ENCODE results near the gene CBX2.

Gene CBX2

DNA sequence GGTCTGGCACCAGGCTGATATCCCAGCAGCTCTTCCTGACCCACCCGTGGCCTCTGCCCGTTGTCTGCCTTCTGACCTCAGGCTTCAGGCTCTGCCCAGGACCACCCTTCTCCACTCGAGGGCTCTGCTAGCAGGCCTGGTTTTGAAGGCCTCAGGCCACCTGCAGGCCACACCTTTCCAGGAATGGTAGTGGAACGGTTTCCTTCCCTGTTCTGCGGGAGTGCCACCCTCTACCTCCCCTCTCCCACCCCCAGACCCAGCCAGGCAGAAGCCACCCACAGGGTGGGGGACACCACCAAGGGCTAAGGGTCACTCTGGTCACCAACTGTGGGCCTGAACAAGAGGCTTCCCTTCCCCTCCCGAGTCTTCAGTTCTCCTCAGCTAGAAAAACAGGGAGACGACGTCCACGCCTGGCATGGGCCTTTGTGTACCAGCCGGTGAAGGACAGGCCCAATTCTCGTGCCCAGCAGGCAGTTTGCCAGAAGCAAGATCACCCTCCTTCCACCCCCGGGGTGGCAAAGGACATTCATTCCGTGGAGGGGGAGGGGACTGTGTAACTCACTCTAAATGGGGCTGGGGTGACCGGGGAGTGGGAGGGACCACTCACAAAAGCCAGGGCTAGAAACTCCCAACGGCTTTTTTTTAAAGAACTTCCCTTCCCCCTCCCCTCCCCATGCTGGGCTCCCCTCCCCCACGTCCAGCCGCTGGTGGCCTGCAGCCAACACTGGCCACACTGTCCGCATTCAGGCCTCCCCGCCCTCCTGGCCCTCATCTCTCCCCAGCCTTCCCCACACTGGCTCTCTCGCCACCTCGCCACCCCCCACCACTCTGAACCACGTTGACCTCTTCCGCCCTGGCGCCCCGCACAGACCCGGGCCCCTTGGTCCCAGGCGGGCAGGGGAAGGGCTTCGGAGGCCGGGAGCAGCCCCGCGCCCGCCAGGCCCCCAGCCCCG lies 53.6 kb downstream of the CBX2 start:
- H3K9ac ChIP-seq (ENCODE audit: low read depth in 1 of 2, low read length in 2 of 2) = peak overlapping the region in 1 of 2 donors; percentile 6
- peaks cover 25 to 33% of the 10 kb centered on the region in 2 donors for H3K4me1 ChIP-seq (ENCODE audit: control insufficient read depth in 2 of 2, insufficient read depth in 2 of 2, low read length in 2 of 2)
- H3K27me3 ChIP-seq (ENCODE audit: control insufficient read depth in 2 of 2, insufficient read depth in 2 of 2, low read length in 2 of 2) = no peaks in the 10 kb centered on the region
- peaks cover 3 to 9% of the 10 kb centered on the region in 2 donors for H3K36me3 ChIP-seq (ENCODE audit: control insufficient read depth in 2 of 2, insufficient read depth in 2 of 2, low read length in 2 of 2)
- peak overlapping the region; percentile 8 to 38 for H3K27ac ChIP-seq (ENCODE audit: low read depth in 2 of 2, low read length in 2 of 2)
- H3K4me3 ChIP-seq (ENCODE audit: low read length in 2 of 2) = peak overlapping the region in 1 of 2 donors; percentile 33
- H3K9me3 ChIP-seq (ENCODE audit: control insufficient read depth in 2 of 2, low read length in 2 of 2) = no peaks in the 10 kb centered on the region

DNA sequence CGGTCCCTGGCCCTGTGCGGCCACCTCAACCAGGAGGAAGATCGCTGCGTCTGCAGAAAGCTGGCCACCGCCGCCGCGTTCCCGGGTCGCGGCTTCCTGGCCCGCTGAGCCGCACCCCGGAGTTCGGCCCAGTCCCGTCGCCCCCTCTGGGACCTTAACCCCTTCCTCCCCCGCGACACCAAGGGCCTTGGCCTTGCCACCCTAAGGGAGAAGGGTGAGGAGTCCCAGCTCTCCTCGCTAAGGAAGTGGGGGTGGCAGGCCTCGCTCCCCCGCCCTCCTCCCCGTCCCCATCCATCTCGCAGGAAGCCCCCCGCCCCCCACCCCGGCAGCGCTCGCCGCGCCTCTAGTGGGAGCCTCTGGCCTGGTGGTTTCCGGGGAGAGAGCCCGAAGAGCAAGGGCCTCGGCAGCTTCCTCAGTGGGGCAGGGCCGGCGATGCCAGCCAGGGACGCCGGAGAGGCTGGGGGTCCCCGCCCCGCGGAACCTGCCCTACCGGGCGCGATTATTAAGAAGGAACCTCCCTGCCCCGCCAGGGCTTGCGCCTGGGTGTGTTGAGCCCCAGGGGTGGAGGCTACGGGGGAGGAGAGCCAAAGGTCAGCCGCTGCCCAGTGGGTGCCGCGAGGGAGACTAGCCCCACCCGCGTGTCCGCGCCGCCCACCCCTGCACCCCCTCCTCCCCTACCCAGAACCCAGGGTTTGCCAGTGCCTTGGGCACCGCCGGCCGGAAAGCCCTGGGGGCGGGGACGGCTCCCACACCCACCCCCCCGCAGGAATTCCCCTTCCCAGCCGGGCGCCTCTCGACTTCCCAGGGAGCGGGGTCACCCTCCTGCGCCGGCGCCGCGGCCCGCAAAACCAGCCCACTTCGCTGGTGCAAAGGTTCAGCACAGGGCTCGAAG lies 54.5 kb downstream of the CBX2 start:
- Histone ChIP-seq H3K36me3 (ENCODE audit: control insufficient read depth in 2 of 2, insufficient read depth in 2 of 2, low read length in 2 of 2) (peaks cover 3 to 9% of the 10 kb centered on the region in 2 donors), H3K27ac (ENCODE audit: low read depth in 2 of 2, low read length in 2 of 2) (peak overlapping the region; percentile 8 to 38), H3K4me1 (ENCODE audit: control insufficient read depth in 2 of 2, insufficient read depth in 2 of 2, low read length in 2 of 2) (peaks cover 34 to 43% of the 10 kb centered on the region in 2 donors), H3K9ac (ENCODE audit: low read depth in 1 of 2, low read length in 2 of 2) (peak overlapping the region in 1 of 2 donors; percentile 47), H3K27me3 (ENCODE audit: control insufficient read depth in 2 of 2, insufficient read depth in 2 of 2, low read length in 2 of 2) (no peaks in the 10 kb centered on the region), H3K9me3 (ENCODE audit: control insufficient read depth in 2 of 2, low read length in 2 of 2) (no peaks in the 10 kb centered on the region), H3K4me3 (ENCODE audit: low read length in 2 of 2) (peak overlapping the region in 1 of 2 donors; percentile 33)

DNA sequence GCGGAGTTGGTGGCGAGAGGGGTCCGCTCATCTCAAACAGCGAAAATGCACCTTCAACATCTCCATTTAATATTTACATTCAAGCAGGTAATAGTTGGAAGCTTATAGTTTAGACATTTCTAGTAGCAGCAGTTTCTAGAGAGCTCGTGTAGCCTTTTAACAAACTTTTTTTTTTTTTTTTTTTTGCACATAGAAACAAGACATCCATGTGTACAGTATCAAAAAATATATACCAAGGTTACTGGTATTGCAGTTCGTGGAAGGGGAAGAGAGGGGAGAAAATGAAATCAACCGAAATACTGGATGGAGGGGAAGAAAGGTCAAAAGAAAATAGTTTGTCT lies 55.1 kb downstream of the CBX2 start:
- Histone ChIP-seq H3K27me3 (ENCODE audit: control insufficient read depth in 2 of 2, insufficient read depth in 2 of 2, low read length in 2 of 2) (no peaks in the 10 kb centered on the region), H3K4me3 (ENCODE audit: low read length in 2 of 2) (no peak overlapping the region), H3K9me3 (ENCODE audit: control insufficient read depth in 2 of 2, low read length in 2 of 2) (no peaks in the 10 kb centered on the region), H3K9ac (ENCODE audit: low read depth in 1 of 2, low read length in 2 of 2) (no peak overlapping the region), H3K36me3 (ENCODE audit: control insufficient read depth in 2 of 2, insufficient read depth in 2 of 2, low read length in 2 of 2) (peaks cover 3 to 9% of the 10 kb centered on the region in 2 donors), H3K4me1 (ENCODE audit: control insufficient read depth in 2 of 2, insufficient read depth in 2 of 2, low read length in 2 of 2) (peaks cover 39 to 49% of the 10 kb centered on the region in 2 donors), H3K27ac (ENCODE audit: low read depth in 2 of 2, low read length in 2 of 2) (no peak overlapping the region)

DNA sequence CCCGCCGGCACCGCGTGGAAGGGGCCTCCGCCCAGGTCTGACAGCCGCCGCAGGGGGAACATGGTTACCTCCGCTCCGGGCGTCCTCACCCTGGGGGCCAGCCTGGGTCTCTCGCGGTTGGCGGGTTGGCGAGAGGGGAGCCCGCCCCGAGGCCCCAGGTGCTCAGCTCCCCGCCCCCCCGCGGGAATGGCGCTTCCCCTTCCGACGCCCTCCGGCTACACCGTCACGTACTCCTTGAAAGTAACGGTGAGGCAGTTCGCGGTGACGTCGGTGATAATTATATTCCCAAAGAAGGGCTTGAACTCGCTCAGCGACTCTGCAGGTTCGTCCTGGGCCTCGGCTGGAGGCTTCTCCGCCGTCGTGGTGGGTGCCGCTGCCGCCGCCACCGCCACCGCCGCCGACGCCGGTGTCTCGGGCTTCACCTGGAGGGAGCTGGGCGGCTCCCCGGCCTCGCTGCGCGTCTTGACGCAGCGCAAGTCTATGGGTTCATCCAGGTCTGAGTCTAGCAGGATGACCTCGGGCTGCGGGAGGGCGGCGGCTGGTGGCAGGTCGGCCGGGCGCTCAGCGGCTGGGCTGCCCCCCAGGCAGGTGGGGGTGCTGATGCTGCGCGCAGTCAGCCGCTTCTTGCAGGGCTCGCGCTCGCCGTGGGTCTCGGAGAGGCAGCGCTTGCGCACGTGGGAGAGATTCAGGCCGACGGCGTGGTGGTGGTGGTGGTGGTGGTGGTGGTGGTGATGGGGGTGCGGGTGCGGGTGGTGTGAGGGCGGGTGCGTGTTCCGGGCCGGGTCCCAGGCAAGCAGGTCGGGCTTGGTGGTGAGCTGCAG lies 56.0 kb downstream of the CBX2 start:
- no peak overlapping the region for H3K4me3 ChIP-seq (ENCODE audit: low read length in 2 of 2)
- H3K9ac ChIP-seq (ENCODE audit: low read depth in 1 of 2, low read length in 2 of 2) = no peak overlapping the region
- H3K36me3 ChIP-seq (ENCODE audit: control insufficient read depth in 2 of 2, insufficient read depth in 2 of 2, low read length in 2 of 2) = peaks cover 3 to 9% of the 10 kb centered on the region in 2 donors
- peaks cover 35 to 46% of the 10 kb centered on the region in 2 donors for H3K4me1 ChIP-seq (ENCODE audit: control insufficient read depth in 2 of 2, insufficient read depth in 2 of 2, low read length in 2 of 2)
- H3K9me3 ChIP-seq (ENCODE audit: control insufficient read depth in 2 of 2, low read length in 2 of 2) = no peaks in the 10 kb centered on the region
- H3K27me3 ChIP-seq (ENCODE audit: control insufficient read depth in 2 of 2, insufficient read depth in 2 of 2, low read length in 2 of 2) = no peaks in the 10 kb centered on the region
- H3K27ac ChIP-seq (ENCODE audit: low read depth in 2 of 2, low read length in 2 of 2) = no peak overlapping the region

DNA sequence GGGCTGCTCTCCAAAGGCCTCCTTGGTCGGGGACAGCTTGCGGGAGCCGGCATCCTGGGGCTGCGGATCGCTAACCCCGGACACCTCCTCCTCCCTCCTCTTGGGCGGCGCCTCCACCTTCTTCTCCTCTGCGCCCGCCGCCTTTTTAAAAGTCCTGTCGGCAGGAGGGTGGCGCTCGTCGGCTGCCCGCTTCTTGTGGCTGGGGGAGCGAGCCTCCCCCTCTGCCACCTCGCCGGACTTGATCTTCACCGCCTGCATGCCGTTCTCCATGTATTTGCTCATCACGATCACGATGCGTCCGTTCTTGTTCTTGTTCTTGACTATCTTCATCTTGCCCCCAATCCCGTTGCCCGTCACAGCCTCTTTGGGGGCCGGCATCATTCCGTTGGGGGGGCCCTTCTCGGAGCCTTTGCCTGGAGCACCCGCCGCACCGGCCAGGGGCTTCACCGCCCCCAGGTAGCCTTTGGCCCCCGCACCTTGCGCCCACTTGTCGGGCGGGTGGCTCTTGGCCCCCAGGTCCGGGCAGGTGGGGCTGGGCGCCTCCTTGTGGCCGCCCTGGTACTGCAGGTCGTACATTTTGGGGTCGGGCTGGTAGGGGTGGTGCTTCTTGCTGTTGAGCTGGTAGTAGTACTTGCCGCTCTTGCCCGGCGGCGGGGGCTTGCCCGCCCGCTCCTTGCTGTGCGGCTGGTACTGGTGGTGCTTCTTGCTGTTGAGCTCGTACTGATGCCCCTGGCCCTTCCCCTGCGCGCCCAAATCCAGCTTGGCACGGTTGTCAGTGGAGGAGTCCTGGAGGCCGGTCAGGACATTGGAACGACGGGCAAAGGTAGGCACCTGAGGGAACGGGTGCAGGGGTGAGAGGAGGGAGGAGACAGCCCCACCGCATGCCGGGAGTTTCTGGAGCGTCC lies 56.9 kb downstream of the CBX2 start:
- Histone ChIP-seq H3K4me1 (ENCODE audit: control insufficient read depth in 2 of 2, insufficient read depth in 2 of 2, low read length in 2 of 2) (peaks cover 34 to 37% of the 10 kb centered on the region in 2 donors), H3K27me3 (ENCODE audit: control insufficient read depth in 2 of 2, insufficient read depth in 2 of 2, low read length in 2 of 2) (no peaks in the 10 kb centered on the region), H3K4me3 (ENCODE audit: low read length in 2 of 2) (no peak overlapping the region), H3K9me3 (ENCODE audit: control insufficient read depth in 2 of 2, low read length in 2 of 2) (no peaks in the 10 kb centered on the region), H3K36me3 (ENCODE audit: control insufficient read depth in 2 of 2, insufficient read depth in 2 of 2, low read length in 2 of 2) (peaks cover 3 to 9% of the 10 kb centered on the region in 2 donors), H3K9ac (ENCODE audit: low read depth in 1 of 2, low read length in 2 of 2) (no peak overlapping the region), H3K27ac (ENCODE audit: low read depth in 2 of 2, low read length in 2 of 2) (no peak overlapping the region)

DNA sequence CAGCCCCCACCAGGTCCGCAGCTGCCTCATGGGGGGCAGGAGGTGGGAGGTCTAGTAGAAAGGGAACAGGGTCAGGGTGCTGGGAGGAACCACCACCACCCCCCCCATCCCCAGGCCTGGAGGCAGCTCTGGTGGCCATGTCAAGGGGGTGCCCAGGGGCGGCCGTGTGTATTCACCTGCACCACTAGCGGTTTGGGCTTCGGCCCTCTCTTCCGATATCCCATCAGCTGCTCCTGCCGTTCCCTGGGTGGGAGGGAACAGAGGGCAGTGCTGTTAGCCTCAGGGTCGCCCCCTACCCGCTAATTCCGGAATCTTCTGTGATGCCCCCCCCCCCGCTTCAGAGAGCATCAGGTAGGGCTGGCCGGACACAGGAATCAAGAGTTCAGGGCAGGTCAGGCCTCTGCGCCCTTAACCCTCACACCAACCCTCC lies 57.5 kb downstream of the CBX2 start:
- Histone ChIP-seq H3K4me3 (ENCODE audit: low read length in 2 of 2) (no peak overlapping the region), H3K4me1 (ENCODE audit: control insufficient read depth in 2 of 2, insufficient read depth in 2 of 2, low read length in 2 of 2) (peaks cover 36 to 40% of the 10 kb centered on the region in 2 donors), H3K27ac (ENCODE audit: low read depth in 2 of 2, low read length in 2 of 2) (peak overlapping the region in 1 of 2 donors; percentile 38), H3K9me3 (ENCODE audit: control insufficient read depth in 2 of 2, low read length in 2 of 2) (peaks cover 0 to 3% of the 10 kb centered on the region in 2 donors), H3K27me3 (ENCODE audit: control insufficient read depth in 2 of 2, insufficient read depth in 2 of 2, low read length in 2 of 2) (peaks cover 4 to 6% of the 10 kb centered on the region in 2 donors), H3K36me3 (ENCODE audit: control insufficient read depth in 2 of 2, insufficient read depth in 2 of 2, low read length in 2 of 2) (peaks cover 3 to 9% of the 10 kb centered on the region in 2 donors), H3K9ac (ENCODE audit: low read depth in 1 of 2, low read length in 2 of 2) (no peak overlapping the region)

DNA sequence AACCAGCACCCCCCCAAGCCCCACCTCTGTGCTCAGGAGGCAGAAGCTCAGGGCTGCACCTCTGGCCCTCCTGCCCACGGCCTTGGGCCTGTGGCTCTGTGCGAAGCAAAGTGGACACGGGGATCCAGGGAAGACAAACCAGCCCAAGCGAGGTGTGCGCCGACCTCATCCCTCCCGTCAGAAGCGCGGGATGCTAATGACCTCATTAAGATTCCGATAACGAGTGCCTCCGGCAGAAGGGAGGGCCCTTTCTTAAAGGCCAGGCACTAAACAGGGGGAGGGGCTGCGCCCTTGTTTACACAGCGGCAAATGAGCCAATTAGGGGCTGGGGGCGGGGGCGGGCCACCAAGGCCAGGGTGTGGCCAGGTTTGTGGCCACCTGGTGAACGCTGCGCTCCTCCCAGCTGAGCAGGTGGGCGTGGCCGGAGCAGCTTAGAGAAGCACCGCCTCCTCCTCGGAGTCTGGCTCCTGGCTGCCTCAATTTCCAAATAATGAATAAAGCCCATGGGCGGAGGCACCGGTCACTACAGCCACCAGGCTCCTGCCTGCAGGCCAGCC lies 58.1 kb downstream of the CBX2 start:
- Histone ChIP-seq H3K27me3 (ENCODE audit: control insufficient read depth in 2 of 2, insufficient read depth in 2 of 2, low read length in 2 of 2) (peaks cover 8 to 10% of the 10 kb centered on the region in 2 donors), H3K4me3 (ENCODE audit: low read length in 2 of 2) (peak overlapping the region; percentile 92 to 96), H3K27ac (ENCODE audit: low read depth in 2 of 2, low read length in 2 of 2) (peak overlapping the region; percentile 91), H3K9me3 (ENCODE audit: control insufficient read depth in 2 of 2, low read length in 2 of 2) (peaks cover 0 to 3% of the 10 kb centered on the region in 2 donors), H3K36me3 (ENCODE audit: control insufficient read depth in 2 of 2, insufficient read depth in 2 of 2, low read length in 2 of 2) (peaks cover 3 to 9% of the 10 kb centered on the region in 2 donors), H3K9ac (ENCODE audit: low read depth in 1 of 2, low read length in 2 of 2) (peak overlapping the region in 1 of 2 donors; percentile 87), H3K4me1 (ENCODE audit: control insufficient read depth in 2 of 2, insufficient read depth in 2 of 2, low read length in 2 of 2) (peaks cover 36 to 37% of the 10 kb centered on the region in 2 donors)

DNA sequence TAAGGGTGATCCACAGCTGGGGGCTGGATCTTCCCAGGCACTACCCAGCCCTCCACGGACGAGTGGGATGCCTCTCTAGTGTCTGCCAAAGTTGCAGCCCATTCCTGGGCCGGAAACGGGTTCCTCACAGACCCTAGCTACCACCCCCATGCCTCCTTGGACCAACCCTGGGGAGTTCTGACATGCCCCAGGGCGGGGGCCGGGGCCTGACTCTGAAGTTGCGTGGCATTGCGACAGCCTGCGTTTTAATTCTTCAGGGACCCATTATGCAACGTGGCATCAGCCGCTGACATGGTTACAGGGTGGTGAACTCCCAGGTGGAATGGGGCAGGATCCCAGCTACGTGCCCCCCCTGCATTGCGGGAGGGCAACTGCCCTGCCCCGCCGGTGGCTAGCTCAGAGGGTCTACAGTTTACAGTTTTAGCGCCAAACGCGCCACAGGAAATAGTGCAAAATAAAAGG lies 58.6 kb downstream of the CBX2 start:
- Histone ChIP-seq H3K9me3 (ENCODE audit: control insufficient read depth in 2 of 2, low read length in 2 of 2) (peaks cover 0 to 3% of the 10 kb centered on the region in 2 donors), H3K4me3 (ENCODE audit: low read length in 2 of 2) (peak overlapping the region; percentile 92 to 96), H3K27me3 (ENCODE audit: control insufficient read depth in 2 of 2, insufficient read depth in 2 of 2, low read length in 2 of 2) (peaks cover 12 to 15% of the 10 kb centered on the region in 2 donors), H3K36me3 (ENCODE audit: control insufficient read depth in 2 of 2, insufficient read depth in 2 of 2, low read length in 2 of 2) (peaks cover 3 to 9% of the 10 kb centered on the region in 2 donors), H3K9ac (ENCODE audit: low read depth in 1 of 2, low read length in 2 of 2) (peak overlapping the region in 1 of 2 donors; percentile 87), H3K4me1 (ENCODE audit: control insufficient read depth in 2 of 2, insufficient read depth in 2 of 2, low read length in 2 of 2) (peaks cover 32 to 36% of the 10 kb centered on the region in 2 donors), H3K27ac (ENCODE audit: low read depth in 2 of 2, low read length in 2 of 2) (peak overlapping the region; percentile 91)
